HCT116 (cell line): ENCODE measurements around the gene STXBP3. TPM values are rescaled to one million over a fixed set of nuclear protein-coding genes. Genes with fewer than 3 reads are reported as not detected.
A peak's percentile ranks its signal among the peaks of the same experiment; 100 is the strongest.

Experiments
- ATAC-seq: fragments of 200-7000 bp; cut with Tn5 transposase; 2 replicates; pipeline ENCODE4 v1.9.1; 2020; ENCODE audit warnings: mild to moderate bottlenecking, moderate library complexity
- BruUV-seq: library from RNA; stranded (reverse); fragments of 400-500 nt; replicated peaks from 2 replicates; lab custom pipeline; 2021; lab: Mats Ljungman, UMichigan
- CTCF ChIA-PET: fragments of 300-600 bp; sonication (Branson Sonifier 250); formaldehyde crosslinking; loops from one replicate; lab custom pipeline; 2021; ENCODE audit warnings: antibody characterized with exemption; lab: Charles Lee
- POLR2A ChIA-PET: fragments of 300-600, 350-600 bp; sonication (Branson Sonifier 250); formaldehyde crosslinking; loops from one replicate; lab custom pipeline; 2021; ENCODE audit warnings: antibody characterized with exemption; lab: Charles Lee
- RAD21 ChIA-PET, 2 experiments: fragments of 300-600 bp; sonication (Branson Sonifier 250); formaldehyde crosslinking; loops; one replicate each; lab custom pipeline; 2023; ENCODE audit warnings: low total read pairs in 2 of 2; ENCODE audit not compliant: uncharacterized antibody in 2 of 2, unreplicated experiment in 2 of 2, low non-redundant PET in 1 of 2; lab: Charles Lee
- DNase-seq: peaks from one replicate; pipeline ENCODE4 v3.0.0-alpha.2; 2010; ENCODE audit warnings: low read depth, low spot score
- H2AFZ ChIP-seq: fragments of 200-600 bp; shearing (Covaris generic), sonication (generic); 2 replicates; pipeline ENCODE4 v1.6.1; 2017; ENCODE audit warnings: low read depth, mixed run types, mixed read lengths, antibody characterized with exemption, low read length; ENCODE audit not compliant: poor library complexity, severe bottlenecking
- H3K27ac ChIP-seq: 2 replicates; pipeline ENCODE4 v1.5.1; 2012; ENCODE audit warnings: low read depth, low read length
- H3K27me3 ChIP-seq: fragments of 200-600 bp; sonication (generic); 2 replicates; pipeline ENCODE4 v1.6.1; 2016; ENCODE audit warnings: mixed run types, low read length, mixed read lengths; ENCODE audit not compliant: insufficient read depth
- H3K36me3 ChIP-seq, 2 experiments: fragments of 200-500 bp in 1 of 2; fragments of 200-600 bp in 1 of 2; sonication (Bioruptor generic) in 1 of 2; sonication (generic) in 1 of 2; 2 replicates each; pipeline versions ENCODE4 v1.5.1 to v1.6.1; 2014 to 2016; ENCODE audit warnings: low read length in 2 of 2, inconsistent platforms in 1 of 2, mixed read lengths in 1 of 2, mixed run types in 1 of 2; ENCODE audit not compliant: insufficient read depth in 2 of 2, control insufficient read depth in 1 of 2
- H3K4me1 ChIP-seq, 2 experiments: fragments of 200-600 bp in 1 of 2; sonication (generic) in 1 of 2; 2 replicates each; pipeline versions ENCODE4 v1.5.1 to v1.6.1; 2012 to 2017; ENCODE audit warnings: low read length in 2 of 2, inconsistent platforms in 1 of 2, mild to moderate bottlenecking in 1 of 2, mixed read lengths in 1 of 2, mixed run types in 1 of 2, moderate library complexity in 1 of 2; ENCODE audit not compliant: insufficient read depth in 2 of 2, control insufficient read depth in 1 of 2
- H3K4me2 ChIP-seq: fragments of 200-600 bp; sonication (generic); 2 replicates; pipeline ENCODE4 v1.6.1; 2017; ENCODE audit warnings: mixed run types, low read length, mixed read lengths
- H3K4me3 ChIP-seq, 2 experiments: fragments of 200-600 bp in 1 of 2; sonication (generic) in 1 of 2; replicated peaks in 1 of 2; 2 replicates each; pipeline ENCODE4 v1.5.1; 2011 to 2016; ENCODE audit warnings: low read length in 2 of 2, control low read depth in 1 of 2, low read depth in 1 of 2, mild to moderate bottlenecking in 1 of 2, mixed read lengths in 1 of 2, mixed run types in 1 of 2
- H3K79me2 ChIP-seq: fragments of 200-600 bp; sonication (generic); 2 replicates; pipeline ENCODE4 v1.6.1; 2017; ENCODE audit warnings: mild to moderate bottlenecking, mixed run types, low read length, moderate library complexity, mixed read lengths; ENCODE audit not compliant: insufficient read depth
- H3K9ac ChIP-seq: fragments of 200-600 bp; sonication (generic); 2 replicates; pipeline ENCODE4 v1.6.1; 2016; ENCODE audit warnings: low read length, mixed read lengths
- H3K9me2 ChIP-seq: fragments of 200-600 bp; sonication (generic), shearing (Covaris generic); 2 replicates; pipeline ENCODE4 v1.6.1; 2017; ENCODE audit warnings: mixed run types, mild to moderate bottlenecking, moderate library complexity; ENCODE audit not compliant: insufficient read depth
- H3K9me3 ChIP-seq, 2 experiments: fragments of 200-500 bp in 1 of 2; fragments of 200-600 bp in 1 of 2; sonication (Bioruptor generic) in 1 of 2; sonication (generic) in 1 of 2; 2 replicates each; pipeline ENCODE4 v1.6.1; 2014 to 2017; ENCODE audit warnings: low read length in 2 of 2, mixed read lengths in 2 of 2, inconsistent platforms in 1 of 2, low read depth in 1 of 2, mild to moderate bottlenecking in 1 of 2, mixed run types in 1 of 2, moderate library complexity in 1 of 2; ENCODE audit not compliant: control insufficient read depth in 1 of 2, insufficient read depth in 1 of 2
- H4K20me1 ChIP-seq: fragments of 200-600 bp; sonication (generic), shearing (Covaris generic); 2 replicates; pipeline ENCODE4 v1.6.1; 2017; ENCODE audit warnings: mixed run types, mild to moderate bottlenecking, moderate library complexity; ENCODE audit not compliant: insufficient read depth
- EGR1 ChIP-seq: IDR thresholded peaks from 2 replicates; pipeline ENCODE4 v1.6.1; 2012; ENCODE audit warnings: low read depth
- EZH2 ChIP-seq: fragments of 200-600 bp; sonication (generic); IDR thresholded peaks from 2 replicates; pipeline ENCODE4 v1.6.1; 2017; ENCODE audit warnings: antibody characterized with exemption, mixed run types
- EZH2phosphoT487 ChIP-seq: fragments of 200-600 bp; IDR thresholded peaks from 2 replicates; pipeline ENCODE4 v1.6.1; 2018; ENCODE audit warnings: antibody characterized with exemption, borderline replicate concordance
- POLR2A ChIP-seq: IDR thresholded peaks from 2 replicates; pipeline ENCODE4 v1.7.0; 2011; ENCODE audit warnings: borderline replicate concordance; ENCODE audit not compliant: insufficient read depth, insufficient read length; ENCODE audit errors: extremely low read depth
- POLR2AphosphoS5 ChIP-seq: IDR thresholded peaks from 2 replicates; pipeline ENCODE4 v1.6.1; 2011; ENCODE audit warnings: mild to moderate bottlenecking, low read depth, low read length, moderate library complexity
- SRF ChIP-seq: IDR thresholded peaks from 2 replicates; pipeline ENCODE4 v1.6.1; 2012; ENCODE audit warnings: low read depth
- TCF7L2 ChIP-seq: IDR thresholded peaks from 2 replicates; pipeline ENCODE4 v1.7.0; 2011; ENCODE audit warnings: borderline replicate concordance, inconsistent platforms; ENCODE audit not compliant: insufficient read depth, insufficient read length; ENCODE audit errors: extremely low read depth
- YY1 ChIP-seq: IDR thresholded peaks from 2 replicates; pipeline ENCODE4 v1.6.1; 2011; ENCODE audit warnings: low read length, low read depth, moderate library complexity, mild to moderate bottlenecking; ENCODE audit not compliant: insufficient replicate concordance; ENCODE audit errors: extremely low read depth
- ZFX ChIP-seq: fragments of 450-650 bp; IDR thresholded peaks from 2 replicates; pipeline ENCODE4 v1.6.1; 2017
- ZNF274 ChIP-seq: fragments of 200-500 bp; sonication (Bioruptor generic); IDR thresholded peaks from 2 replicates; pipeline ENCODE4 v1.6.1; 2014; ENCODE audit warnings: mild to moderate bottlenecking, low read depth, low read length, inconsistent platforms
- intact Hi-C: fragments of 100-400 bp; cut with micrococcal nuclease; formaldehyde crosslinking; loops from 2 replicates; pipeline ENCODE4 v1.10.0; 2022
- total RNA-seq: library from RNA; stranded (reverse); gene quantifications from one replicate; pipeline ENCODE4 v1.2.1, GENCODE V29; 2021; ENCODE audit not compliant: unreplicated experiment
- TF ChIP-seq, protein P1 (sequence below): IDR thresholded peaks from 2 replicates; pipeline ENCODE4 v1.6.1; 2012

Gene STXBP3
- total RNA-seq, 1 experiment from 2014 or later, result 22.6 TPM

DNA sequence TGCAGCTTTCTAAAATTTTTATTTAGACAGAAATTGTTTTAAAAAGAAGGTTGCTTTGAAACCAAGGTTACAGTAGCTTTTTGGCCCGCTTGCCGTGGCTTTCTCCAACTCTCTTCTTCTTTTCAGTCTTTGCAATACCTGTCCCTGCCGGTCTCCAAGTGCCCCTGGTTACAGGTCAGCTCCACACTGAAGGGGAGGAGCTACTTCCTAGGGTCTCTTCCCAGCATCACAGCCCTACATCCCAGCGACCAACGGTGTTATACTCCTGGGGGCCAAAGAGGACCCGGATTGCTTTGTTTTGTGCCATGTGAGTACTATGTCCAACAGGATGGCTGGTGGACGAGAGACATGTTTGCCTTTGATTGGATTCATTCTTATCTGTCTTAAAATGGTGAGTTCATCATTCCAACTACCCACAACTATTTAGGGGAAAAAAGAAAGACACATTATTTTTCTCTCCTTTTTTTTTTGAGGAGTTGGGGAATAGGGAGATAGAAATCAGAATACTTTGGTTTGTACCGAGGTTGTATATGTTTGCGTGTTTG, 33.8 kb upstream of the STXBP3 start, which contains the start of gene FNDC7:
Gene FNDC7, plus strand, starts transcription at position 303 of the 545 bp plus-strand sequence. Its CDS starts 26 bp downstream, at position 329.
- H3K79me2 ChIP-seq, result no peaks in the 10 kb centered on the region
- no peaks in the 10 kb centered on the region for H3K36me3 ChIP-seq
- no peak within 1 kb of the TSS for H3K9ac ChIP-seq
- ATAC-seq, result peak; percentile 26; the same call in 1 of the 2 replicates
- intact Hi-C loops, result no loop called here
- POLR2A ChIA-PET, result no interaction called here
- no TSS peak for BruUV-seq
- H3K27me3 ChIP-seq, result no peaks in the 10 kb centered on the region
- CTCF ChIA-PET, result no interaction called here
- no peaks in the 10 kb centered on the region for H3K9me3 ChIP-seq
- H3K4me3 ChIP-seq, result no peak within 1 kb of the TSS
- no peak within 1 kb of the TSS for H3K27ac ChIP-seq
- DNase-seq, result no peak
- RAD21 ChIA-PET, result no interaction called here
- no peak within 1 kb of the TSS for H3K4me2 ChIP-seq
- no peaks in the 10 kb centered on the region for H3K4me1 ChIP-seq
- H3K9me2 ChIP-seq, result no peaks in the 10 kb centered on the region
- H4K20me1 ChIP-seq, result no peaks in the 10 kb centered on the region
- no peak within 1 kb of the TSS for H2AFZ ChIP-seq
- TF ChIP-seq EGR1 (no peak), SRF (no peak), ZNF274 (no peak), EZH2 (no peak), ZFX (no peak), YY1 (no peak), EZH2phosphoT487 (no peak), TCF7L2 (no peak)
- TF ChIP-seq, protein P1, sequence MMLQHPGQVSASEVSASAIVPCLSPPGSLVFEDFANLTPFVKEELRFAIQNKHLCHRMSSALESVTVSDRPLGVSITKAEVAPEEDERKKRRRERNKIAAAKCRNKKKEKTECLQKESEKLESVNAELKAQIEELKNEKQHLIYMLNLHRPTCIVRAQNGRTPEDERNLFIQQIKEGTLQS, result no peak
- TF ChIP-seq, all 23 proteins: peak for 0

DNA sequence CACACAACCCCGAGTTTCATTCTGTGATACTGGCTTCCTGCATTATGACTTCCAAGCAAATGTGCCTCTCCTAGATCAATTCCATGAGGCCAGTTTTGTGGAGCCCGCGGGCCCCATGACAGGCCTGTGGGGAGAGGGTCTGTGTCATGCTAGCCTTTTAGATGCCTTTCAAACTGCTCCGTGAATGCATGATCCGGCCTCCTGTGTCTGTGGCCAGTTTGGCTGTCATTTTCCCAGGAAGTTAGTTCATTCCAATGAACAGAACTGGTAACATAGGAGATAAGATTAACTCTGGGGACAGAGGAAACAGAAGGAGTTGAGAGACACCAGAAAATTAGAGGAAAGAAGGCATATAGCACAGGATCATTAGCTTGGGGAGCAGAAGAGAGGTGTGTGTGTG, 30.5 kb upstream of the STXBP3 start:
- ChIA-PET CTCF (no interaction called here), POLR2A (no interaction called here), RAD21 (no interaction called here)
- DNase-seq, result no peak
- H3K9me3 ChIP-seq, result no peaks in the 10 kb centered on the region
- no peaks in the 10 kb centered on the region for H3K36me3 ChIP-seq
- no peak overlapping the region for H3K27ac ChIP-seq
- H3K4me2 ChIP-seq, result no peak overlapping the region
- no peak for ATAC-seq
- intact Hi-C loops, result no loop called here
- no peak for TF ChIP-seq TCF7L2
- TF ChIP-seq EZH2, result no peak
- no peak for TF ChIP-seq POLR2AphosphoS5
- no peak for TF ChIP-seq SRF
- no peak for TF ChIP-seq ZNF274
- TF ChIP-seq ZFX, result no peak
- no peak for TF ChIP-seq POLR2A
- no peaks in the 10 kb centered on the region for H3K27me3 ChIP-seq
- H3K9me2 ChIP-seq, result no peaks in the 10 kb centered on the region
- H4K20me1 ChIP-seq, result no peaks in the 10 kb centered on the region
- no peak overlapping the region for H2AFZ ChIP-seq
- H3K4me3 ChIP-seq, result no peak overlapping the region
- peaks cover 5 to 18% of the 10 kb centered on the region in 2 experiments for H3K4me1 ChIP-seq
- H3K9ac ChIP-seq, result no peak overlapping the region
- BruUV-seq, result no TSS peak
- no peaks in the 10 kb centered on the region for H3K79me2 ChIP-seq
